ENCODE results near the gene ENPP1.

The ENPP1 gene

DNA sequence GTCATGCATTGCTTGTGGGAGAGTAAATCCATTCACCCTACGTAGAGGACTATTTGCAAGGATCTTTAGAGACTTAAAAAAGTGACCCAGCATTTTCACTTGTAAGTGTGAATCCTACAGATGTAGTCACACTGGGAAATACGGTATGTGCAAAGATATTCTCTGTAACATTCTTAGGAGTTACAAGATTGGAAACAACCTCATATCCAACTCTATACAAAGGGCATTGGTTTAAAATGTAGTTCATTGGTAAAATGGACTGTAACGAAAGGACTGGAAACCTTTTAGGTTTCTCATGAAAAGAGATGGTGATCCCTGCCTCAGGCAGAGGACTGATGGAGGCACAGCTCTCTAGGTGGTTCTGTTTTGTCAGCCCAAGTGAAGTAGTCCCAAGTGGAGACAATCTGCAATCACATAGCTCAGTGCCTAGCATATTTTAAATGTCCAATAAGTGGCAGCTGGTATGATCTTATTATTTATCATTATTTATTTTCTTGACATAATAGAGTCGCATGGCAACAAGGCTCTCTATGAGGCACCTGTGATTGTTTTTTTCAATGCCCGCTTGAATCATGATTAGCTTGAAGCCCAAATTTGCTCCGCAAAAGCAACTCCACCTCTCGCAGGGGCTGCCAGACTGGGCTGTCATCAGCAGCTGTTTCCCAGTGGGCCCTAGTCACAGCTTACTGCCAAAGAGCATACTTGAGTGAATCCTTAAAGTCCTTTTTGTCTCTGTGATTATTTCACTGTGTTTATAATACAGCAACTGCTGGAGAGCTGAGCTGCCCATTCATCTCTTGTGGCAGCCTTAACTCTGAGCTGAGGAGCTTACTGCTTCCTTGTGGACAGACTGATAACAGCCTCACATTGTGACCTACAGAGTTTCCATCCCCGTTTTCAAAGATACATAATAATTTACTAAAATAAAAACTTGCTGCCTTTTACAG is 19.8 kb upstream of the ENPP1 start:
- peak; percentile 44 for DNase-seq

DNA sequence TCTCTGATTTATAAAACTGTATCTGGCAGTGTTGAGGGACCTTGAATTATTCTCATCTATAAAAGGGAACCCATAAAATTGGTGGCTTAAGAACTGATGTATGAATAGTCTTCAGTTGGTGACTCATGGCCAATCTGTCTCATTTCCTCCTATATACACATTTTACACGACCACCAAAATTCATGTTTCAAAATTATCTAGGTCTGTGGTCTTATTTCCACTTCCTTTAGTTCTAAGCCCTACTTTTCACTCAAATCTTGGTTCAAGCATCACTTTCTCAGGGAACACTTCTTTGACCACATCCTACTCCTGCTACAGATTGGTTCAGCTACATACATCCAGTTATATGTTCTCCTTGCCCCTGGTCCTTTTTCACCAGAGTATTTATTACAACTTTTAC is 18.6 kb upstream of the ENPP1 start:
- DNase-seq, result peak; percentile 60

DNA sequence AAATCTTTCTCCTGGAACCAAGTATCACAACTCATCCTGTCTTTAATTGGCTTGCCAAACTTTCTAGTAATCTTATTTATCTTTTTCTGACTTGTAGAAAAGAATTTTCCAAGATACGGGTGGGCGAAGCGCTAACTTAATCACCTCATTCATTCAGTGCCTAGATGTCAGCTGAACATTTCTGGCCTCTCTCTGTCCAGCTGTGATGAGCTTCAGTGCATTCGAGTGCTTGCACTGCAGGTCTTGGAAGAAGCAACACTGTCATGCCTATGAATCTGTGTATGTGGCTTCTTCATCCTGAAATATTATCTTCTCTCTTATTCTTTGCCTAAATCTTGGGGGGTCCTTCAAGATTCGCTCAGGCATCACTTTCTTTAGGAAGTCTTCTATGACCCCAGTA is 16.3 kb upstream of the ENPP1 start:
- no peak for DNase-seq

DNA sequence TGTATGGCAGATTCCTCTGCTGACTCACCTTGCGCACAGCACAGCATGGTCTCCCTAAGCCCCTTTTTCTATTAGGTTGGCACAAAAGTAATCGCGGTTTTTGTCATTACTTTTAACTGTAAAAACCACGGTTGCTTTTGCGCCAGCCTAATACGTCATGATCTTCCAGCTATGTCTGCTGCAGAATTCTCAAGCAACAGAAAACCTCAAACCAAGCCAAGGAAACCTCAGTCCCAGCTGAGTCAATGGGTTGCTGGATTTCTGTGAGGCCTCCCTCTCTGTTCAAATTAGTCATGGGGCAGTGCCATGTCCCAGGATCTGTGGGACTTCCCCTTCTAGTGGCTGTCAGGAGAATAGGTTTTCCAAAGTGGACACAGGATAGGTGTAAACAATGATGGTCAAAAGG is 15.7 kb upstream of the ENPP1 start:
- DNase-seq, result peak; percentile 68

DNA sequence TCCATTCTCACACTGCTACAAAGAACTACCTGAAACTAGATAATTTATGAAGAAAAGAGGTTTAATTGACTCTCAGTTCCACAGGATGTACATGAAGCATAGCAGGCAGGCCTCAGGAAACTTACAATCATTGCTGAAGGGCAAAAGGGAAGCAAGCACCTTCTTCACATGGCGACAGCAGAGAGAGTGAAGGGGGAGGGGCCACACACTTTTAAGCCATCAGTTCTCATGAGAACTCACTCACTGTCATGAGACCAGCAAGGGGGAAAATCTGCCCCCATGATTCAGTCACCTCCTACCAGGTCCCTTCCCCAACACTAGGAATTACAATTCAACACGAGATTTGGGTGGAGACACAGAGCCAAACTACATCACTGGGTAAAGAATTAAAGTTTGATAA is 12.5 kb upstream of the ENPP1 start:
- no peak for DNase-seq

DNA sequence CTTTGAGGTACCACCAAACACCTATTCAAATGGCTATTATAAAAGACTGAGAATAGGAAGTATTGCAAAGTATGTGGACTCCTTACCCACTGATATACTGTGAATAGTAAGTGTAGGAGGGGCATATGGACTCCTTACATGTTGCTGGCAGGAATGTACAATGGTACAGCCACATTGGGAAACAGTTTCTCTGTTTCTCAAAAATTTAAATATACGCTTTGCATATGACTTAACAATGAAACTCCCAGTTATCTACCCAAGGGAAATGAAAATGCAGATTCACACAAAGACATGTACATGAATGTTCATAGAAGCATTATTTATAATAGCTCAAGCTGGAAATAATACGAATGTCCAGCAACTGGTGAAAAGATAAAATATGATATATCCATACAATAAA is 5.5 kb upstream of the ENPP1 start:
- DNase-seq, result no peak

DNA sequence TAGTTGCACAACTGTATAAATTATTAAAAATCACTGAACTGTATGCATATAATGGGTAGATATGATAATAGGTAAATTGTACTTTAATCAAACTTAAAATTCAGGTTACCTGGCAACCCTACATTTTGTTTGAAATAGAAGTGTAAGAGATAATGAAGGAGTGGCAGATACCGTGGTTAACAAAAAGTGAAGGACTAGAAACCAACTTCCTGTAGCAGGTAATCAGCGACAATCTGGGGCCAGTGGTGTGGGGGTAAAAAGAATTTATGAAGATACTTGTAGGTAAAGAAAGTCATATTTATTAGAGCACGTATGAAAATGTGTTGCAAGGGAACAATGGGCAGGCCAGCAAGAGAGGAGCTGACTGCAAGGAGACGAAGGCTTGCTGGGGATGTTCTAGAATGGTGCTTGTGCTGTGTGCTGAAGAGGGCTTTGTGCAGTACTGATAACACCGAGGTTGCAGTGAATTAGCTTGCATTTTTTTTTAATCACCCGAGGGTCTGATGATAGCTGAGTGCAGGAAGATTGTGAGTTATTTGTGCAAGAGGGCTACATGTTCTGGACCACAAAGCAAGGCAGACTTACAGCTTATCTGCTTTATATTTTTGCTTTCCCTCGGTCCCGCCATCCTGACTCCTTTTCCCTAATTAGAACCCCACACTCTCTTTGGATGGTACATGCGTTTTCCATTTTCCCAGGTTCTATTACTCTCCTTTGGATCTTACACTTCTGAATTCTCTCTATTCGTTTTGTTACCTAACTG is 4.6 kb upstream of the ENPP1 start:
- no peak for DNase-seq

DNA sequence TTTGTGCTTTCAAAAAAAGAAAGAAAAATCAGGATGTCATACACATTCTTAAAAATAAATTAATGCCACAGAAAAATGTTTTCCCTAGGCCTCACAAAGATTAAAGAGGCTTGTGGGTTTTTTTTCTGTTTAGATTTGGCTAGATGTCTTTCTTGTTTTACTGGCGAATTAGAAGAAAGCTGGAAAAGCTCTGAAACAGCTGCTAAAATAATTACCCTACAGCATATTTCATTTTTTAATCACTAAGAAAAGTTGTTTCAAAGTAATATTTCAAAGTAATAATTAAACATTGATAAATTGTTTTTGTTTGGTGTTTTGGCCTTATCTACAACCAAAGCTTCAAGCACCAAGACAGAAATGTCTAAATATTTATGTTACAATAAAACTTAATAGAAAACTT is 3.7 kb upstream of the ENPP1 start:
- no peak for DNase-seq

DNA sequence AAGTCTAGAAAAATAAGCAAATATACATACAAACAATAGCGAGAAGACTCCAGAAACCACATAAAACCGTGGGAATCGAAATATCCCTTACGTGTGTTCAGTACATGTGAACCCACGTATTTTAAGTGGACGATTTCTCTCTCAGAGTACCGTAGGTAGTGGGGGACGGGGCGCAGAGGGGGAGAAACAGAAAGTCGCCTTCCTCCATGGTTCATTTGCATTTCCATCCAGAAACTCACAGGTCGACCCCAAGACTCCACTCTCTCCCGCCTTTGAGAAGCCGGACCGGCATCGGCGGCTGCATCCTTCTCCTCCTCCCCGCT is 538 bp upstream of the ENPP1 start:
- DNase-seq, result no peak

DNA sequence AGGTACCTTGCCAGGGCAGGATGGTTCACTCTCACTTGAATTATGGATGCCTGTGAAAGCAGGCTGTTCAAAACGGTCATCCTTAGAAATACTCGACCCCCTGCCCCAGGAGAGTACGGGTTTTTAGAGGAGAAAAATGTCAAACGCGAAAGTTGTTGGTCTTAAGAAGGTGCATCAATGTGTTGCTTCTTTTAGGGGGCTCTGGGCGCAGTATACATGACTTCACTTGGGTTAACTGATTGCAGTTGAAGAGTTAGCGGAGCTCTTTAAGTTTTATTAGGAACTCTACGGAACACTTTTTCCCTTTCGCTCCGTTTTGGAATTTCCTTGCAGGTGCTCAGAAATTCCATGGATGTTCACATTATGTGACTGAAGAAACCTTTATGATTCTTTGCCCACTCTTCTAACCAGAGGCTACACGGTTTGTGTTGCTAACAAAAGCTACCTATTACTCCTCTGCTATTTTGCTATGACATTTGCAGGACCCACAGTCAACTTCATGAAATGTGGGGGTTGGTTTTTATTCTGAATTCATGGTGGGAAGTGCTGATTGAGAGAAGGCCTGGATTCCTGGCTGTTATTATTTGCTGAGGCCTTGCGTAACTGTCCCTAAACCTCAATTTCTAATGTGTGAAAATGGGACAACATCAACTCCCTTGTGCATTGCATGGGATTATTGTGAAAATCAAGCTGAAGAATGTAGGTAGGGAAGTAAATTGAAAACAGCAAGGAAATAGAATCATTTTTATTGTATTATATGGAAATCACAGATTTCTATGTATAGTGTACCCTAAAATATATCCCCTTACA is 845 bp downstream of the ENPP1 start:
- no peak for DNase-seq

DNA sequence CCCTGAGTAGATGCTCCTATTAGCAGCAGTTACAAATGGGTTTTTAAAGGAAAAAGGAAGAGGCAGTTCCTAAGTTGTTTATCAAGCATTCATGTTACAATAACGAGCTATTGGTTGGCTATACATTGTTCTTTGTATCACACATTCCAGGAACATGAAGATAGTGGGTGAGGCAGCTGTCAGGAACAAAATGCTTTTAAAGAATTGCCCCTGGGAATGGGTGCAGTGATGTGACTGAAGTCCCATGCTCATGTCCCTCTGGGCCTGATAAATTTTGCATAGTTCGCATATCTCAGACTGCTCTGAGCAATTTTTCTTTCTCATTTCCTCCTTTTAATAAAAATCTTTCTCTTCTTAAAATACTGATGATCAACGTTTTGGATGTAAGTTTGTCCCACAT is 3.7 kb downstream of the ENPP1 start:
- DNase-seq, result no peak

DNA sequence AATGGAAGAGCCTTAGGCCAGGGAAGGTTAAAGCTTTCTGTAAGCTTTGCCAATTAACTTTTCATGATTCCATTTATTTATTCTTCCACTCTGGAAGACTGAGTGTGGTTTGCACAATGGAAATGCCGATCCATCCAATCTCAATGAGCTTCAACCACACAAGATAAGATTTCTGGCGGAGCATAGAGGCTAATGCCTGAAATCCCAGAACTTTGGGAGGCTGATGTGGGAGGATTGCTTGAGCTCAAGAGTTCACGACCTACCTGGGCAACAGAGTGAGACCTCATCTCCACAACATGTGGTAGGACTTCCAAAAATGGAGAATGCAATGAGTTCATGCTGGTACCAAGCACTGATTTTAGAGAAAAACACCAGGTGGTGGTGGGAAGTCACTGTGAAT is 6.2 kb downstream of the ENPP1 start:
- no peak for DNase-seq

DNA sequence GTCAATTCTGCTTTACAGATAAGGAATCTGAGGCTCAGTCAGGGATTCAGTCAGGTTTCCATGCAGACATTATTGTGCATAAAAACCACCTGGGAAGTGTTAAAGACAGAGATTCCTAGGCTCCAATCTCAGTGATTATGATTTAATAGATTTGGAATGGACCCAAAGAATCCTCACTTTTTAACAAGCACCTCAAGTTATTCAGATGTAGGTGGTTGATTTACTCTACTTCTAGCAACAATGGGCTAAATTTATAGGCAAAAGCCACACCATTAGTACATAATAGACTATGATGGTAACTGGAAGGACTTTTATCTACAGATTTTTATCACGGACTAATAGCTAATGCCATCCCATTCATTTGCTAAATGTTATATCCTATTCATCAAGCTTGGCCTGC is 9.0 kb downstream of the ENPP1 start:
- no peak for DNase-seq

DNA sequence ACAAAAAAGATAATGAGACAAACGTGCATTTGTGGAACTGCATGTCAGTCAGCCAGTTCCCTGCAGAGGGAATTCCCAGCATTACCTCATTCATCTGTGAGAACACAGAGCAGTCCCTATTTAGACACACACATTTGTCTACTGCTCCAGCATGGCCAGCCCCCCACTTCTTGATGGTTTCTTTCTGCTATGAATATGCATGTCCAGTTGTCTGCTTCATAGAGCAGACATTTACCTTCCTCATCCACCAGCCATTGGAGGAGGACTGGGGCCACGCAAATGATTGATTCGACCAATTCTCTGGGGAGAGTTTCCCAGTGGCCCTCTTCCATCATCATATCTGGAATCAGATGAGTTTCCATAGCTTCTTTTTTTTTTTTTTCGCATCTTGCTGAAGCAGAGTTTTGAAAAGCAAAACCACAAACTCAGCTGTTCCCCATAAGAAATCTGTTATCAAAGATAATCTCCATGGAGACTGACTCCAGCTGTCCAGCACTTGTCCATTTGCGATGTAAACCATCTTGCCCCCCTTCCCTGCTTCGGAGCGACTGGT is 11.8 kb downstream of the ENPP1 start:
- peak; percentile 45 for DNase-seq

DNA sequence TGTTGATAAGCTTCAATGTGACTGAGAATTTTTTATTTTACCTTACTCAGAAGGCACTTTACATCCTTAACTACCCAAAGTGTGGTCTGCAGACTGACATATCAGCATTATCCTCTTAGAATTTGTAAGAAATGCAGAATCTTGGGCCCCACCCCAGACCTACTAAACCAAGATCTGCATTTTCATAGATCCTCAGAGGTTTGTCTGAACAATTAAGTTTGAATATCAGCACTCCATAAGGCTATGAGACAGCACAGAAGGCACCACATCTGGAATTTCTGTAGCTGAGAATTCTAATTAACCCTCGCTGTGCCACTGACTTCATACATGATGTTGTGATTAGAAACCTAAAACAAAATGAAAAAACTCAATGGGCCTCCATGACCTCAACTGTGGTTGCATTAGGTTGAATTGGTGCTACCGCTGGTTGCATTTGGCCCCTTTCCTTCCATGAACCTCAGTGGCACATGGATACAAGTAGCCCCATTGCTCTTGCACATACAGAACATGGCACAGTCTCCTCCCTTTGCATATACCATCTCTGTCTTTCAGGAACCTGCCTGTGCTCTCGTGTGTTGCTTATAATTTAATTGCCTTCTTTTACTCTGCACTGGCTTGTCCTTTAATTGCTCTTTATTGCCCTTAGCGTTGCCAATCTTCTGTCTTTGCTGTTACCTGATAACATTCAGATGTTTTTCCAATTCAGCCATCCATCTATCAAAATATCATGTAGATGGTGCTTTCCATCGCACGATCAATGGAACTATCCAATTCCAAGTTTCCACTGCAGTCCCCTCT is 13.4 kb downstream of the ENPP1 start:
- no peak for DNase-seq

DNA sequence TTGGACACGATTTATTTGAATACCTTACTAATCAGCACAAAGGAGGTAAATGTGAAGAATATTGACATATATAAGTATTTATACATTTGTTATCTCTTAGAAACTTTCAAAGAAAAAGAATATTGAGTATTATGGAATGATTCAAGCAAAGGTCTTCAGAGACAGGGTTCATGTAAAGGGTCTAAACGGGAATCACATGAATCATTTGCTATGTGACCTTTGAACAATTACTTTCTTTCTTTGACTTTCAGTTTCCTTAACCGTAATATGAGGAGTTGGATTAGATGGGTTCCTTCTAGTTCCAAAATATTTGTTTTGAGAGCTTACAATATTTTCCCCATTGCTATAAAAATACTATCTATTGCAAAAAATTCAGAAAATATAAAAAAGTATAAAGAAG is 14.3 kb downstream of the ENPP1 start:
- no peak for DNase-seq

DNA sequence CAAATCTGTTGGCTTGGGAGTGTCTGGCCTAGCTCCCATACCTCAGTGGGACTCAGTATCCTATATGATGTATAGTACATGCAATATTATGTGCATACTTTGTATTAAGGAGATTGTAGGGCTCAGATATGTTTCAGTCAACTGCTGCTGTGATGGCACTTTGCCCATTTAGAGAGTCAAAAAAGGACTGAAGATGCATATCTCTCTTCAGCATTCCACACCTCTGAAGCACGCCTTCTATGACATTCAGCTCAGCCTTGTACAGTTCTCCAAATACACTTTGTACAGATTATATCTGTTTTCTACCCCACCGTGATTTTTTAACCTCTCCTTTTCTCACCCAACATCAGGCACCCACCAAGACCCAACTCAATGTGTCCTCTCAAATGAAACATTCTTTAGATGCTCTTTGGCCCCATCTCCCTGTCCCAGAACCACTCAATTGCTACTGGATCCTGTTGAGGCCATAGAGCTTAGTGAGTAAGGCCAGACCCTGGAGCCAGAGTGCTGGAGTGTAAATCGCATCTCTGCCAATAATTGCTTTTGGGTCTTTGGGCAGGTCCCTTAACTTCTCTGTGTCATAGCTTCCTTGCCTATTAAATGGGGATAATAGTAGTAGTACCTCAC is 15.6 kb downstream of the ENPP1 start:
- DNase-seq, result peak; percentile 72

DNA sequence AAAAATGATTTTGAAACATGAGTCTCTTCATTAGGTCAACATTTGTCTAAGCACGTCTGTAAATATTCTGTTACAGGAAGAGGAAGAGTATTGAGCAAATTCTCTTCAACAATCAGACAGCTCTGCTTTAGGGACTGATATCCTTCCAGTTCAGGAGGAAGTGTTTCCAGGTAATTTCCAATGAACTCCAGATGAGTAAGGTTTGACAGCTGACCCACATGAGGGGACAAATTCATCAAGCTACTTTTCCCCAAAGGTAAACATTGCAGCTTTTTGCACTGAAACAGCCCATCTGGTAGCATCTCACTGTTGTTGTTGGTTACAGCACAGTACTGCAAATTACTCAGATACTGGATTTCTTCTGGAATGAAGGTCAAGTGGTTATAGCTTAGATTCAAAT is 18.1 kb downstream of the ENPP1 start:
- no peak for DNase-seq

DNA sequence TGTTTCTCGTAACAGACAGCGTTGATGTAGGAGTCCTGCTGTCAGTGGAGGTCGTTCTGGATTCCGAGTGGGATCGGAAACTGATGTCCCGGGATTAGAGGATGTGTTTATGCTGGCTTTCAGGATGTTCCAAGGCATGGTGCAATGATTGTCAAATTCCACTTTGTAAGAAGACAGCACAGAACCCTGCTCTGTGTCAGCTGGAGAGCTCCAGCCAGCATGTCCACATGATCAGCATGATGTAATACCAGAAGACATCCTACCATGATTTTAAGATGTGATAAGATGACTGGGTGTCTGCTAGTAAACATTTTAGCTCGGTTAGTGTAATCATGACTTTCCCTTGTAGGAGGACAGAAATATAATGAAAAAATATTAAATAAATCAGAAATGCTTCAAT is 20.3 kb downstream of the ENPP1 start:
- DNase-seq, result peak; percentile 22

DNA sequence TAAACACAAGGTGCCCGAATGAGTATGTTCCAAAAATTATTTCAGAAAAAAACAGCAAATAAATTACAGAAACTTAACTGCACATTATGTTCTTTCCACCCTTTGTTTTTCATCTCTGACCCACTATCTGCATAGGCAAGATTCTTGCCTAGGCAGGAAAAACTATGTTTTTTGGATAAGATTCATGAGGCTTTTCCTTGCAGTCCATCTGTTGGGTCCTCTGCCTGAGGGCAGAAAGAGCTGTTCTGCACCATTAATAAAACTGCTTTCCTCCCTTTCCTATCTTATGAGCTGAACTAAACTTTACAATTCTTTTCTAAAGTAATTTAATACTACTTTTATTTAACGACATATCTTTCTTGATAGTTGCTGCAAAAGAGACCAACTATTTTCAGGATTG is 21.1 kb downstream of the ENPP1 start:
- no peak for DNase-seq

DNA sequence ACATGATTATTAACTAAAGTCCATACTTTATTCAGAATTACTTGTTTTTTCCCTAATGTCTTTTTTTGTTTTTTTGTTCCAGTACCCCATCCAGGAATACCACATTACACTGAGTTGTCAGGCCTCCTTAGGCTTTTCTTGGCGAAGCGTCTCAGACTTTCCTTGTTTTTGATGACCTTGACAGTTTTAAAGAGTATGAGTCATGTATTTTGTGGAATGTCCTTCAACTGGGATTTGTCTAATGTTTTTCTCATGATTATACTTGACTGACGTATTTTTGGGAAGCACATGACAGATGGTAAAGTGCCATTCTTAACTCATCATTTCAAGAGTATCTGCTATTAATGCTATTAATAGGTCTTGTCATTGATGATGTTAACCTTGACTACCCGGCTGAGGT is 23.6 kb downstream of the ENPP1 start:
- DNase-seq, result peak; percentile 72

DNA sequence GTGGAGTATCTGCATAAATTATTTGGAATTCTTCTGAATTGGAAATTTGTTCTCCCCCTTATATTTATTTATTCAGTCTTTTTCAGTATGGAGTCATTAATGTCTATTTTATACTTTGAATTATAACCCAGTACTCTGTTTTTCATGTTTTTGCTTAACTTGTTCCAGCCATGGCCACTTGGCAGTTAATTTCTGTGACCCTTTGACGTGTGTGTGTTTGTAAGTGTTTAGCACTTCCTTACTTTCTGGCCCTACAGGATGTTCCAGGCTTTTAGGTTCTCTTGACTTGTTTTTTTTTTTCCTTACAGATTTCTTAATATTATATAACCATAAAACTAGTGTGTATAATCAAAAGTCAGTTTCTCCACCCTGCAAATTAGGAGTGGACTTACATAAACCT is 24.1 kb downstream of the ENPP1 start:
- no peak for DNase-seq

Data from fibroblast of skin of right biceps (primary cell).